ENCODE measurements around the gene ARPP19. TPM values are rescaled to one million over a fixed set of nuclear protein-coding genes. Genes with fewer than 3 reads are reported as not detected.
"Not testable (repeated sequence)": the region's sequence is repeated elsewhere in the genome, so short reads cannot be mapped to it uniquely, and the experiment has no call there.

ARPP19 gene
- total and polyA plus RNA-seq, 2 experiments from 2014 or later: 68.9 to 89.1 TPM

DNA sequence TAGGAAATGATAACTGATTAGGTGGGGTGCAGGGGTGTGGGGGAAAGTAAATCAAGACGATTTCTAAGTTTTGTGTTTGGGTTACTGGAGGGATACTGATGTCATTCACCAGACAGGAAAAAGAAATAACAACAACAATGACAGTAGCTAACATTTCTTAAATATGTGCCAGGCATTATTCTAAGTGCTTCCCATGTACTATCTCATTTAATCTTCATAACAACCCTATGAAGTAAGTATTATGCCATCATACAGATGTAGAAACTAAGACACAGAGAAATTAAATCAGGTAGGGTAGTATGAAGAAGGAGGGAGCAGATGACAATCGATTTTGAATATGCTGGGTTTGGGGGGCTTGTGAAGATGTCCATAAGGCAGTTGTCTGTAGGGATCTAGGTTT, 53.5 kb downstream of the ARPP19 start:
- H3K4me3 ChIP-seq: no peak overlapping the region

DNA sequence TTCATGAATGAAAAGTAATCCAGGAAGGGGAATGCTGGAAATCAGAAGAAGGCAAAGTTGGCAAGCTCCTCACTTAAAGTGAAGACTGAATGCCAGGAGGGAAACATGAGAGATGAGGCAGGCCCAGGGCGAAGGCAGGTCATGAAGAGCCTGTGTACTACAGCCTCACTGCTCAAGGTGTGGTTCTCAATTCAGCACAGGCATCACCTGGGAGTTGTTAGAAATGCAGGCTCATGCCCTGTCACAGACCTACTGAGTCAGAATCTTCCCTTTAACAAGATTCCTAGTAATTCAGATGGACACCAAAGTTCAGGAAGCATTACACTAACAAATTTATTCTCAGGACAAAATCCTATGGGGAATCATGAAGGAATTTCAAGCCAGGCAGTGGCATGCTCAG, 54.3 kb downstream of the ARPP19 start:
- H3K36me3 ChIP-seq (ENCODE audit: low read depth): no peaks in the 10 kb centered on the region
- H3K9me3 ChIP-seq (ENCODE audit: low read depth): no peaks in the 10 kb centered on the region
- no peak for DNase-seq
- no peak overlapping the region for H3K4me3 ChIP-seq
- H3K4me2 ChIP-seq (ENCODE audit: unreplicated experiment): no peak overlapping the region
- H3K27ac ChIP-seq: no peak overlapping the region
- no peaks in the 10 kb centered on the region for H3K27me3 ChIP-seq (replicated peaks; ENCODE audit: insufficient read depth)
- no peak for TF ChIP-seq EZH2phosphoT487 (IDR thresholded peaks at IDR 0.05; ENCODE audit: insufficient read depth, low read depth)
- no peak for TF ChIP-seq EZH2 (IDR thresholded peaks at IDR 0.05; ENCODE audit: insufficient read depth, poor library complexity, severe bottlenecking)
- no peak overlapping the region for H3K9ac ChIP-seq
- 94 to 100% methylated on average over 1 of the region's 1 CpG for WGBS, 2 experiments (ENCODE audit: low coverage in 1 of 2, low lambda C conversion rate in 2 of 2, missing lambda C conversion rate in 2 of 2)
- no peaks in the 10 kb centered on the region for H3K9me2 ChIP-seq (ENCODE audit: insufficient read depth)
- H3K79me2 ChIP-seq (ENCODE audit: insufficient read depth): peaks cover 96% of the 10 kb centered on the region
- peaks cover 6% of the 10 kb centered on the region; the same call in 1 of the 2 replicates for H4K20me1 ChIP-seq (ENCODE audit: insufficient read depth)
- H3F3A ChIP-seq (ENCODE audit: insufficient read depth): no peaks in the 10 kb centered on the region
- peaks cover 11% of the 10 kb centered on the region; the same call in 1 of the 2 replicates for H3K4me1 ChIP-seq (ENCODE audit: insufficient read depth)
- H2AFZ ChIP-seq: no peak overlapping the region
- in situ Hi-C loops (cut with MboI): no loop called here

More for the DNA sequence above, 53.5 kb downstream of the ARPP19 start:
- in situ Hi-C loops (cut with MboI): no loop called here
- TF ChIP-seq EZH2 (IDR thresholded peaks at IDR 0.05; ENCODE audit: insufficient read depth, poor library complexity, severe bottlenecking) (no peak), EZH2phosphoT487 (IDR thresholded peaks at IDR 0.05; ENCODE audit: insufficient read depth, low read depth) (no peak)
- Histone ChIP-seq H3K9ac (no peak overlapping the region), H4K20me1 (ENCODE audit: insufficient read depth) (peaks cover 6% of the 10 kb centered on the region; the same call in 1 of the 2 replicates), H3K27me3 (replicated peaks; ENCODE audit: insufficient read depth) (no peaks in the 10 kb centered on the region), H3K36me3 (ENCODE audit: low read depth) (no peaks in the 10 kb centered on the region), H3K4me2 (ENCODE audit: unreplicated experiment) (no peak overlapping the region), H3K27ac (no peak overlapping the region), H3K79me2 (ENCODE audit: insufficient read depth) (peaks cover 96% of the 10 kb centered on the region), H3F3A (ENCODE audit: insufficient read depth) (no peaks in the 10 kb centered on the region), H3K9me3 (ENCODE audit: low read depth) (no peaks in the 10 kb centered on the region), H3K9me2 (ENCODE audit: insufficient read depth) (no peaks in the 10 kb centered on the region), H3K4me1 (ENCODE audit: insufficient read depth) (peaks cover 11% of the 10 kb centered on the region; the same call in 1 of the 2 replicates), H2AFZ (no peak overlapping the region)
- no peak for DNase-seq
- WGBS, 2 experiments (ENCODE audit: low coverage in 1 of 2, low lambda C conversion rate in 2 of 2, missing lambda C conversion rate in 2 of 2): 89 to 97% methylated on average over 2 of the region's 2 CpGs

DNA sequence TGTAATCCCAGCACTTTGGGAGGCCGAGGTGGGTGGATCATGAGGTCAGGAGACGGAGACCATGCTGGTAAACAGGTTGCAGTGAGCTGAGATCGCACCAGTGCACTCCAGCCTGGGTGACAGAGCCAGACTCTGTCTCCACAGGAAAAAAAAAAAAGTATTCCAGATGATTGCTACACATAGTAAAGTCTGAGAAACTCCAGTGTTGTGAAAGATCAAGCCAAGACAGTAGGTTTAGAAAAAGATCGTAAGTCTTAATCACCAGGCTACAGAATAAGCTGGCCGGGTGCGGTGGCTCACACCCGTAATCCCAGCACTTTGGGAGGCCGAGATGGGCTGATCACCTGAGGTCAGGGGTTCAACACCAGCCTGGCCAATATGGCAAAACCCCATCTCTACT, 56.0 kb downstream of the ARPP19 start:
- H3K36me3 ChIP-seq (ENCODE audit: low read depth); H3K4me2 ChIP-seq (ENCODE audit: unreplicated experiment); H3F3A ChIP-seq (ENCODE audit: insufficient read depth); H3K27ac ChIP-seq; H3K27me3 ChIP-seq (replicated peaks; ENCODE audit: insufficient read depth); H2AFZ ChIP-seq; H3K4me3 ChIP-seq; H3K9ac ChIP-seq; H3K9me3 ChIP-seq (ENCODE audit: low read depth); H3K9me2 ChIP-seq (ENCODE audit: insufficient read depth); H4K20me1 ChIP-seq (ENCODE audit: insufficient read depth); in situ Hi-C loops (cut with MboI); H3K4me1 ChIP-seq (ENCODE audit: insufficient read depth): not testable (repeated sequence)
- WGBS, 2 experiments (ENCODE audit: low coverage in 1 of 2, low lambda C conversion rate in 2 of 2, missing lambda C conversion rate in 2 of 2): 91 to 92% methylated on average over 8 of the region's 8 CpGs
- peak; percentile 39 for DNase-seq
- H3K79me2 ChIP-seq (ENCODE audit: insufficient read depth): peaks cover 97% of the 10 kb centered on the region

DNA sequence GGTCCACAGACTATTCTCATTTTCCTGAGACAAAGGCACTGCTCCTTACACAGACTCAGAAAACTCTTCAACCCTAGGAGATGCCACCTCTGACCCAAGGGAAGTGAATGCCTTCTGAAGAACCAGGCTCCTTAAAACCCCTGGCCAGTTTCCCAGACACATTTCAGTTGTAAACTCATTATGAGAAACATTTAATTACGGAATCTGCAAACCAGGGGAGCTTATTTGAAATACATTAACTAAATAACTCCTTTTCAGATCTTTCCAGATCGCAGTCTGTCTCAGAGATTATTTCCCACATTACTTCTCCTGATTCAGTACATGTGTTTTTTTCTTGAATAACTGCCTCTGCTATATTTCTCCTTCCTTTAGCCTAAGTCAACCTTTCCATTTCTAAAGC, 57.7 kb downstream of the ARPP19 start:
- no peak overlapping the region for H3K9ac ChIP-seq
- no peaks in the 10 kb centered on the region for H3K9me3 ChIP-seq (ENCODE audit: low read depth)
- no peak overlapping the region for H3K4me2 ChIP-seq (ENCODE audit: unreplicated experiment)
- peaks cover 3% of the 10 kb centered on the region; the same call in 1 of the 2 replicates for H3K4me1 ChIP-seq (ENCODE audit: insufficient read depth)
- H3K79me2 ChIP-seq (ENCODE audit: insufficient read depth): peaks cover 94% of the 10 kb centered on the region
- in situ Hi-C loops (cut with MboI): no loop called here
- H3K27ac ChIP-seq: no peak overlapping the region
- H3K36me3 ChIP-seq (ENCODE audit: low read depth): no peaks in the 10 kb centered on the region
- no peak for TF ChIP-seq EZH2 (IDR thresholded peaks at IDR 0.05; ENCODE audit: insufficient read depth, poor library complexity, severe bottlenecking)
- WGBS, 2 experiments (ENCODE audit: low coverage in 1 of 2, low lambda C conversion rate in 2 of 2, missing lambda C conversion rate in 2 of 2): 72 to 78% methylated on average over 2 of the region's 2 CpGs
- no peak for DNase-seq
- H3F3A ChIP-seq (ENCODE audit: insufficient read depth): no peaks in the 10 kb centered on the region
- H3K9me2 ChIP-seq (ENCODE audit: insufficient read depth): no peaks in the 10 kb centered on the region
- H2AFZ ChIP-seq: no peak overlapping the region
- no peaks in the 10 kb centered on the region for H4K20me1 ChIP-seq (ENCODE audit: insufficient read depth)
- H3K4me3 ChIP-seq: no peak overlapping the region
- no peaks in the 10 kb centered on the region for H3K27me3 ChIP-seq (replicated peaks; ENCODE audit: insufficient read depth)

Measured in GM23248 (cell line).